GM18507 (cell line): ENCODE results near the gene TEF.

ENCODE experiments used
- DNase-seq: peaks from one replicate; pipeline ENCODE4 v3.0.0; 2011; ENCODE audit warnings: low read depth; ENCODE audit not compliant: insufficient read length; ENCODE audit errors: extremely low spot score
- FAIRE-seq: peaks from 2 replicates; lab custom pipeline; 2011; peaks lifted over from hg19 to GRCh38; lab: Jason Lieb, UNC

The TEF gene

GRCh38 chr22:41352058-41352457 lies 29.7 kb upstream of the TEF start:
- no peak for FAIRE-seq

GRCh38 chr22:41353862-41354575 lies 27.7 kb upstream of the TEF start:
- no peak for DNase-seq
- FAIRE-seq: no peak

More at GRCh38 chr22:41352058-41352457, 29.7 kb upstream of the TEF start:
- DNase-seq: no peak

GRCh38 chr22:41354979-41355378 lies 26.8 kb upstream of the TEF start:
- FAIRE-seq (no peak), DNase-seq (no peak)

- FAIRE-seq (no peak), DNase-seq (no peak)
Measured at GRCh38 chr22:41355895-41356294, 25.8 kb upstream of the TEF start.

- DNase-seq (no peak), FAIRE-seq (no peak)
Measured at GRCh38 chr22:41356430-41357028, 25.2 kb upstream of the TEF start.

GRCh38 chr22:41357191-41357590 lies 24.6 kb upstream of the TEF start:
- DNase-seq (no peak), FAIRE-seq (no peak)

GRCh38 chr22:41358927-41359326 lies 22.8 kb upstream of the TEF start:
- DNase-seq (no peak), FAIRE-seq (no peak)

- DNase-seq: no peak
- FAIRE-seq: no peak
Measured at GRCh38 chr22:41359376-41359775, 22.4 kb upstream of the TEF start.

GRCh38 chr22:41360126-41360525 lies 21.6 kb upstream of the TEF start:
- no peak for FAIRE-seq

GRCh38 chr22:41361716-41362310 lies 19.9 kb upstream of the TEF start:
- FAIRE-seq (no peak), DNase-seq (no peak)

More at GRCh38 chr22:41360126-41360525, 21.6 kb upstream of the TEF start:
- no peak for DNase-seq

GRCh38 chr22:41362615-41363014 lies 19.1 kb upstream of the TEF start:
- DNase-seq (no peak), FAIRE-seq (no peak)

- FAIRE-seq (no peak), DNase-seq (no peak)
Measured at GRCh38 chr22:41364233-41364632, 17.5 kb upstream of the TEF start.

- FAIRE-seq: no peak
Measured at GRCh38 chr22:41364955-41365354, 16.8 kb upstream of the TEF start.

GRCh38 chr22:41365425-41365824 lies 16.3 kb upstream of the TEF start:
- FAIRE-seq: no peak
- no peak for DNase-seq

More at GRCh38 chr22:41364955-41365354, 16.8 kb upstream of the TEF start:
- DNase-seq: no peak

- FAIRE-seq (no peak), DNase-seq (no peak)
Measured at GRCh38 chr22:41366323-41367029, 15.3 kb upstream of the TEF start.

- FAIRE-seq (no peak), DNase-seq (peak; percentile 11)
Measured at GRCh38 chr22:41367039-41367679, 14.6 kb upstream of the TEF start.

- DNase-seq: no peak
- FAIRE-seq: no peak
Measured at GRCh38 chr22:41367680-41368542, 13.8 kb upstream of the TEF start.

- no peak for FAIRE-seq
- DNase-seq: no peak
Measured at GRCh38 chr22:41368543-41369423, 13.0 kb upstream of the TEF start.
